GM12892 (cell line): Measurements from ENCODE around the gene PDSS2.

Experiments
- POLR2A ChIP-seq: IDR thresholded peaks from 2 replicates; pipeline ENCODE4 v1.6.1; 2011; ENCODE audit warnings: low read depth, low read length, control low read depth
- POLR2AphosphoS5 ChIP-seq: IDR thresholded peaks from 2 replicates; pipeline ENCODE4 v1.6.1; 2011; ENCODE audit warnings: low read depth, low read length, control low read depth
- TAF1 ChIP-seq: IDR thresholded peaks from 2 replicates; pipeline ENCODE4 v1.6.1; 2011; ENCODE audit warnings: low read depth, mild to moderate bottlenecking, control low read depth, low read length, borderline replicate concordance

GRCh38 chr6:107419733-107420132, 39.6 kb downstream of the PDSS2 start:
- TF ChIP-seq POLR2A (no peak), TAF1 (no peak), POLR2AphosphoS5 (no peak)
